RWPE2 (cell line): ENCODE data around the gene SPINT2.
"Not testable (repeated sequence)": the region's sequence is repeated elsewhere in the genome, so short reads cannot be mapped to it uniquely, and the experiment has no call there.

Experiments used
- ATAC-seq: fragments of 200-7000 bp; cut with Tn5 transposase; 3 replicates; pipeline ENCODE4 v1.9.1; 2021; ENCODE audit warnings: low read depth
- DNase-seq: peaks from one replicate; pipeline ENCODE4 v3.0.0-alpha.2; 2020; ENCODE audit warnings: low spot score
- H3K27ac ChIP-seq: fragments of 450-650 bp; 2 replicates; pipeline ENCODE4 v1.5.1; 2017; ENCODE audit warnings: mild to moderate bottlenecking; ENCODE audit not compliant: poor library complexity, severe bottlenecking
- H3K27me3 ChIP-seq: fragments of 250-450 bp; sonication (Bioruptor Pico); 2 replicates; pipeline ENCODE4 v1.5.1; 2021; ENCODE audit warnings: mild to moderate bottlenecking, moderate library complexity; ENCODE audit not compliant: insufficient read depth, poor library complexity, severe bottlenecking
- H3K36me3 ChIP-seq: fragments of 250-450 bp; sonication (Bioruptor Pico); 2 replicates; pipeline ENCODE4 v1.5.1; 2020; ENCODE audit warnings: low read depth, mild to moderate bottlenecking, moderate library complexity
- H3K4me1 ChIP-seq: fragments of 250-450 bp; sonication (Bioruptor Pico); 2 replicates; pipeline ENCODE4 v1.5.1; 2021; ENCODE audit warnings: mild to moderate bottlenecking, moderate library complexity; ENCODE audit not compliant: insufficient read depth, poor library complexity, severe bottlenecking
- H3K4me3 ChIP-seq: fragments of 250-450 bp; sonication (Bioruptor Pico); 2 replicates; pipeline ENCODE4 v1.5.1; 2021; ENCODE audit warnings: mild to moderate bottlenecking, moderate library complexity; ENCODE audit not compliant: severe bottlenecking
- H3K9me3 ChIP-seq: fragments of 250-450 bp; sonication (Bioruptor Pico); 2 replicates; pipeline ENCODE4 v1.5.1; 2021; ENCODE audit warnings: mild to moderate bottlenecking, moderate library complexity; ENCODE audit not compliant: severe bottlenecking
- CTCF ChIP-seq: fragments of 450-650 bp; IDR thresholded peaks from one replicate; pipeline ENCODE4 v1.5.1; 2017; ENCODE audit warnings: mild to moderate bottlenecking, moderate library complexity; ENCODE audit not compliant: poor library complexity, severe bottlenecking

The SPINT2 gene

GRCh38 chr19:38229585-38230073 lies 34.7 kb upstream of the SPINT2 start:
- TF ChIP-seq CTCF = no peak
- peak; percentile 83 for DNase-seq
- peak overlapping the region; percentile 27 for H3K4me3 ChIP-seq

GRCh38 chr19:38230506-38231133 lies 33.8 kb upstream of the SPINT2 start:
- not testable (repeated sequence) for H3K4me3 ChIP-seq, H3K27me3 ChIP-seq

More at GRCh38 chr19:38229585-38230073, 34.7 kb upstream of the SPINT2 start:
- no peak overlapping the region for H3K27ac ChIP-seq
- H3K27me3 ChIP-seq = peaks cover 3% of the 10 kb centered on the region
- no peaks in the 10 kb centered on the region for H3K9me3 ChIP-seq
- H3K4me1 ChIP-seq = no peaks in the 10 kb centered on the region
- H3K36me3 ChIP-seq = no peaks in the 10 kb centered on the region
- ATAC-seq = peak; percentile 89

GRCh38 chr19:38231918-38232317 lies 32.5 kb upstream of the SPINT2 start:
- no peaks in the 10 kb centered on the region for H3K36me3 ChIP-seq
- H3K4me1 ChIP-seq = no peaks in the 10 kb centered on the region
- H3K27ac ChIP-seq = no peak overlapping the region
- DNase-seq = no peak
- TF ChIP-seq CTCF = no peak
- no peak overlapping the region for H3K4me3 ChIP-seq
- H3K27me3 ChIP-seq = peaks cover 3% of the 10 kb centered on the region
- no peaks in the 10 kb centered on the region for H3K9me3 ChIP-seq
- no peak for ATAC-seq

More at GRCh38 chr19:38230506-38231133, 33.8 kb upstream of the SPINT2 start:
- not testable (repeated sequence) for H3K9me3 ChIP-seq, H3K36me3 ChIP-seq, H3K27ac ChIP-seq, DNase-seq, H3K4me1 ChIP-seq, ATAC-seq

GRCh38 chr19:38233740-38234251 lies 30.6 kb upstream of the SPINT2 start:
- no peaks in the 10 kb centered on the region for H3K9me3 ChIP-seq
- no peak overlapping the region for H3K4me3 ChIP-seq
- H3K36me3 ChIP-seq = no peaks in the 10 kb centered on the region
- ATAC-seq = peak; percentile 66
- no peak for DNase-seq
- peak; percentile 77 for TF ChIP-seq CTCF
- no peak overlapping the region for H3K27ac ChIP-seq
- peaks cover under 1% of the 10 kb centered on the region for H3K27me3 ChIP-seq
- no peaks in the 10 kb centered on the region for H3K4me1 ChIP-seq

GRCh38 chr19:38234615-38235014 lies 29.8 kb upstream of the SPINT2 start:
- H3K27ac ChIP-seq = no peak overlapping the region
- ATAC-seq = no peak

More at GRCh38 chr19:38234615-38235014, 29.8 kb upstream of the SPINT2 start:
- H3K27me3 ChIP-seq = no peaks in the 10 kb centered on the region
- no peak overlapping the region for H3K4me3 ChIP-seq
- no peaks in the 10 kb centered on the region for H3K36me3 ChIP-seq
- no peak for TF ChIP-seq CTCF
- no peak for DNase-seq
- no peaks in the 10 kb centered on the region for H3K9me3 ChIP-seq
- no peaks in the 10 kb centered on the region for H3K4me1 ChIP-seq
